Measurements from ENCODE around the gene NXNL2.

- TF ChIP-seq REST (IDR thresholded peaks at IDR 0.05; ENCODE audit: insufficient read depth in 1 of 2, low read depth in 2 of 2, low read length in 2 of 2) (no peak), SIN3A (IDR thresholded peaks at IDR 0.05; ENCODE audit: borderline replicate concordance, insufficient read depth, low read length) (no peak)
These were observed 11.9 kb upstream of the NXNL2 start for GRCh38 chr9:88523056-88523455.

Measured in PFSK-1 (cell line).